ENCODE data around the gene EZR.

- TF ChIP-seq SMAD4 (CRISPR knock-in tag; conservative IDR thresholded peaks at IDR 0.05) (no peak), ZSCAN29 (IDR thresholded peaks at IDR 0.05) (no peak), BACH1 (tag; IDR thresholded peaks at IDR 0.05) (no peak), FOXM1 (IDR thresholded peaks at IDR 0.05; ENCODE audit: low read depth) (no peak), FOXM1 (CRISPR knock-in tag; IDR thresholded peaks at IDR 0.05; ENCODE audit: low read depth) (no peak)
Measured at GRCh38 chr6:158803733-158804143, 15.4 kb downstream of the EZR start.
